Measurements from ENCODE around the gene OR8G1. TPM values are rescaled to one million over a fixed set of nuclear protein-coding genes. Genes with fewer than 3 reads are reported as not detected.
"Not testable (repeated sequence)": the region's sequence is repeated elsewhere in the genome, so short reads cannot be mapped to it uniquely, and the experiment has no call there.

OR8G1 gene, protein sequence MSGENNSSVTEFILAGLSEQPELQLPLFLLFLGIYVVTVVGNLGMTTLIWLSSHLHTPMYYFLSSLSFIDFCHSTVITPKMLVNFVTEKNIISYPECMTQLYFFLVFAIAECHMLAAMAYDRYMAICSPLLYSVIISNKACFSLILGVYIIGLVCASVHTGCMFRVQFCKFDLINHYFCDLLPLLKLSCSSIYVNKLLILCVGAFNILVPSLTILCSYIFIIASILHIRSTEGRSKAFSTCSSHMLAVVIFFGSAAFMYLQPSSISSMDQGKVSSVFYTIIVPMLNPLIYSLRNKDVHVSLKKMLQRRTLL
- not detected for polyA plus RNA-seq (2013, experiment 1 of 2; ENCODE audit: insufficient read length)
- not detected for polyA plus RNA-seq (2013, experiment 2 of 2; ENCODE audit: insufficient read length)

- no peak for DNase-seq
Measured at GRCh38 chr11:124240621-124241397, at the start of gene OR8G1. TSS of gene OR8G1 (plus strand) at chr11:124241095. CDS start at chr11:124249676, 8,581 bp downstream.

- peak; percentile 16 for DNase-seq
Measured at GRCh38 chr11:124193221-124194010, 47.5 kb upstream of the OR8G1 start.

DNA sequence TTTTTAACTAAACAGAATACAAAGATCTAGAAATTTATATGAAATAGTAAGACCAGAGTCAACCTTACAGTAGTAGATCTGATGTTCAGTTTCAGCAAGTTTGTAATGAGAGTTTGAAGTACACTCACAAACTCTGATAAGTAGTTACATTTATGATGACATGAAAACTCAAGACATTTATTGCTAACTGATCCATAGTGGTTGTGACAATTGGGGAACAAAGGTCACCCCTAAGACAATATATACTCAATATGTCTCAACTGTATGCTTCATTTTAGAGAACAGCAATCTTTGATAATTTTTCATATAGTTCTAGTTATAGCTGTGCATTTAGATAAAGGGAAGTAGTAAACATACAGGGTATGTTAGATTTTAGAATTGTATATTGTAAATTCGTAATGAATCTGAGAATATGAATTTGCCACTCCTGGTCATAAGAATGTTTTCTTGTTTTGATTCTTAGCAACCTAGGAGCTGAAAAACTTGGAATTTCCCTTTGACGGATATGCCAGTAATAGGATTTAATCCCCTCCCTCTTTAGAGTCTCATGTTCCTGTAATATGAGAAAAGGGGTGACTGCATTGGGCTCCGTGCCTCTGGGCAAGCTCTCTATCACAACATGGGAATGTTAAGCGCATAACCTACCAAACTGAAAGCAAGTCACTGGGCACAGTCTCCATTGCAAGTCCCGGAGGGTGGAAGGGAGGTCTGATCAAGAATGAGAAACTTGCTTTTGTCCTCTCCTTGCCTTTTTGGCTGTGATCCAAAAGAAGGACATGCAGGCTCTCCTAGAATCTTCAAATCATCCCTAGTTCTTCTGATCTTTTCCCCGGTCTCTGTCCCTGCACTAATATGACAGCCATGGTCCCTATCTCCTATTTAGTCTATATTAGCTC lies 46.4 kb upstream of the OR8G1 start:
- DNase-seq = no peak

DNA sequence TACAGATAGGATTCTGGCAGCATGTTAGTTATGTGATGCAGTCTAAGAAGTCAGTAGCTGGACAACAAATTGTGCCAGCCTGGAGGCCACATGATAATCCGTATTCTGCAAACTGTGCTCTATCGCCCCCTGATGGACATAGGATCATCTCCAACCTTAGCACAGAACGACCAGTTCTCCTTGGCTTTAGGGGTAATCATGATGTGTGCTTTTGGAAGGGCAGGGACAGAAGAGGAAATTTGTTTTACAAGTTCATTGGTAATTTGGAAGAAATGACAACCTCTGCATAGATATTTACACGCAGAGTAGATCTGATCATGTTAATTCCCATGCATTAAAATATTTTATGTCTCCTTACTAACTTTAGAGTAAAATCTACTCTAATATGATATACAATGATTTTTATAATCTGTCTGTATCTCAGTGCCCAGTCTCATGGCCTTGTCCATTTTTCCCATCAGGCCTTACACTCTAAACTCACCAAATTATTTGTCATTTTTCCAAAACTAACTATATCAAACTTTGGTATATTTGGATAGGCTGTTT lies 45.6 kb upstream of the OR8G1 start:
- DNase-seq = peak; percentile 65

DNA sequence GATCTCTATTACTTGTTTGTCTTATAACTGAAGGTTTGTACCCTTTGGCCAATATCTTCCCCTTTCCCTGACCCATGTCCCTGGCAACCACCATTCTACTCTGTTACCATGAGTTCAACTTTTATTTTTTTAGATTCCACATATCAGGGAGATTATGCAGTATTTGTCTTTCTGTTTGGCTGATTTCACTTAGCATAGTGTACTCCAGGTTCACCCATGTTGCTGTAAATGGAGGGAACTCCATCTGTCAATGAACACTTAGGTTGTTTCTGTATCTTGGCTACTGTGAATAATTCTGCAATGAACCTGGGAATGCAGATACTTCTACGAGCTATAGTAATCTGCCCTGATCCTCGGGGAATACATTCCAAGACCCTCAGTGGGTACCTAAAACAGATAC lies 42.9 kb upstream of the OR8G1 start:
- no peak for DNase-seq

DNA sequence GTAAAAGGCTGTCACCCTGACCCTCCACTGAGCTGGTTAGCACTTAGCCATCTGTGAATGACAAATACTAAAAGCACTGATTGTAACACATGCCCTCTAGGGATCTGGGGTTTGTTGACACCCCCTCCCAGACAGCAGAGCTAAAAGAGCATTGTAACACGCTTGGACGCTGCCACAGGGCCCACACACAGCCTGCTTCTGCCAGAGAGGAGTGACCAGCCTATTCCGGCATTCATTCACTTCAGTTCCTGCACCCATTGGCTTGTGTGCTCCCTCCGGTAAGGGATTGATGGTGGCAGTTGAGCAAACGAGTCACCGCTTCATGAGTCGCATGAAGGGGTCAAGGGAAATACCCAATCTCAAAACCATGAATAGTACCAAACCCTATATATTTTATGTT lies 42.0 kb upstream of the OR8G1 start:
- no peak for DNase-seq

DNA sequence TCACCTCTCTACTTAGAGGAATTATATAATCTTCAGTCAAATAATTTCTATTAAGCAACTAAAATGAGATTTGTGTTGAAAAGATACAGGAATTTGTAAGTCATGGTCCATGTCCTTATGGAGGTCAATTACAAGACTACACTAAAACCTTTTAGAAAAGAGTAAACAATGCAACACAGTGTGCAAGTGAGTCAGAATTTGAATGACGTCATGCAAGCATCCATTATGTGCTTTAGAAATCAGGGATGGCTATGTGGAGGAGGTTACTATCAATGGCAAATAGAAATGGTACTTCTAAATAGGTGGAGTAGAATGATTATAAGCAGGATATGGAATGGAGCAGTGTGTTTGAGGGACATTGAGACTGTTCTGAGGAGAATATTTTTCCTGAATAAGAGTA lies 41.2 kb upstream of the OR8G1 start:
- DNase-seq = no peak

- no peak for DNase-seq
Measured at GRCh38 chr11:124200671-124201070, 40.2 kb upstream of the OR8G1 start.

GRCh38 chr11:124202951-124203350 lies 37.9 kb upstream of the OR8G1 start:
- DNase-seq = no peak

GRCh38 chr11:124204008-124204407 lies 36.9 kb upstream of the OR8G1 start:
- DNase-seq = no peak

- no peak for DNase-seq
Measured at GRCh38 chr11:124207102-124207792, 33.6 kb upstream of the OR8G1 start.

GRCh38 chr11:124209824-124210357 lies 31.0 kb upstream of the OR8G1 start:
- no peak for DNase-seq

- DNase-seq = no peak
Measured at GRCh38 chr11:124210421-124210820, 30.5 kb upstream of the OR8G1 start.

DNA sequence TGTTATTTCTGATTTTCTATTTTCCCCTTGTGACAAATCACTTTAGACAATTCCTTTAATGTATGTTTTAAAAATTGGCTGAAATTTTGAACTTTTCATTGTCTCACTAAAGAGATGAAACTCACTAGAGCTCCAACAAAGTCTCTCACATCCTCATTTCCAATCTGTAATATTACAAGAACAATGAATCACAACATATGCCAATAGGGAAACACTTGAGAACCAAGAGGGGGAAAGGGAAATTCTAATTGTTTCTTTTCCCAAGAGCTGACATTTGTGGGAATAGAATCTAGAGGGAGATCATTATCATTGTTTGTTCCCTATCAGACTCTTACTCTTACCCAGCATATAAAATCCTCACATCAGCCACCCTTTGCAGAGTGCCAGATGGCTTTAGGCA lies 29.6 kb upstream of the OR8G1 start:
- no peak for DNase-seq

DNA sequence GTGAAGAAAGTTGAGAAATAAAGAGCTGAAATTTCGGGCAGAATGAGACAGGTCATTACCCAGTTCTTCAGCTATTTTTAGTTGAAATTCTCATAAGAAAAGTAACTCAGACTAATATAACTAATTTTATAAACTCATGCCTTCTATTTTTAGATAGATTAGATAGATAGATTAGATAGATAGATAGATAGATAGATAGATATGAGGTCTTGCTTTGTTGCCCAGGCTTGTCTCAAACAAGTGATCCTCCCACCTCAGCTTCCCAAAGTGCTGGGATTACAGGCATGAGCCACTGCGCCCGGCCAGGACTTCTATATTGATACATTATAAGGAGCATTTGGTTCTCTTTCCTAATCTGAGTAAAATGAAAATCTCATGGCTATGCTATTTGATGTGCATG lies 26.9 kb upstream of the OR8G1 start:
- no peak for DNase-seq

GRCh38 chr11:124219126-124219525 lies 21.8 kb upstream of the OR8G1 start:
- DNase-seq = no peak

GRCh38 chr11:124222407-124222806 lies 18.5 kb upstream of the OR8G1 start:
- no peak for DNase-seq

GRCh38 chr11:124224618-124225423 lies 16.1 kb upstream of the OR8G1 start:
- not testable (repeated sequence) for DNase-seq

DNA sequence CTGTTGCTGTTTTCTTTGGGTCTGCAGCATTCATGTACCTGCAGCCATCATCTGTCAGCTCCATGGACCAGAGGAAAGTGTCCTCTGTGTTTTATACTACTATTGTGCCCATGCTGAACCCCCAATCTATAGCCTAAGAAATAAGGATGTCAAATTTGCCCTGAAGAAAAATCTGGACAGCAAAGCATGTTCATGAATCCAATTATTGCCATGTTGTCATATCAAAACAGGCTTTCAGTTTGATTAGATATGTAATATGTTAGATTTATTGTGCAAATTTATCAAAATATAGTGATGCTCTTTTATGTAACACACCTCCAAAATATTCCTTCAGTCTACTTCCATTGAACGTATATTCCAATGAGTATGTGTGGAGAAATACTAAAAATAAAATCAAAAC lies 15.4 kb upstream of the OR8G1 start:
- DNase-seq = no peak

GRCh38 chr11:124233376-124233775 lies 7.5 kb upstream of the OR8G1 start:
- DNase-seq = no peak
